IPS-18c (cell line): Measurements from ENCODE around the gene WNK1.
"Not testable (repeated sequence)": the region's sequence is repeated elsewhere in the genome, so short reads cannot be mapped to it uniquely, and the experiment has no call there.

Experiments
- H3K4me3 ChIP-seq: 2 replicates; pipeline ENCODE4 v1.7.0; 2013; ENCODE audit warnings: low read depth, mild to moderate bottlenecking, low read length, moderate library complexity; ENCODE audit not compliant: insufficient read depth
- H3K9me3 ChIP-seq: one replicate; pipeline ENCODE4 v1.6.1; 2013; ENCODE audit warnings: mild to moderate bottlenecking, low read length, moderate library complexity; ENCODE audit not compliant: control insufficient read depth, insufficient read depth

The WNK1 gene

DNA sequence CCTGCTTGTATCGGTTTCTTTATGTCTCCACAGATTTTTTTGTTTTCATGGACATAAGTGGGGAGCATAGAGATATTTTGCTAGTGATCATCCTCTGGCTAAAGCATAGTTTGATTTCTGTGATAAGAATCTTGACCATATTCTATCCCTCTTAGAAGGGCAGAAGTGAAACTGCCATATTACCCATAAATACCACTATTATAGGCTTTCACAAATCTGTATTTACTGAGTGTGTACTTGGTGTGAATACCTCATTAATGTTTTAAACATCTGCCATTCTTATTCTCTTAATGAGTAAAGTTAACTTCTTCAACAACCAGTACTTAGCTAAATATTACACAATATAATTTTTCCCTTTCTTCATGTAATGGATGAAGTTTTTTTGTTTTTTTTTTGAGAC is 16.1 kb downstream of the WNK1 start:
- Histone ChIP-seq H3K9me3 (no peaks in the 10 kb centered on the region), H3K4me3 (no peak overlapping the region)

- Histone ChIP-seq H3K4me3 (no peak overlapping the region), H3K9me3 (no peaks in the 10 kb centered on the region)
Measured at GRCh38 chr12:770479-770878, 18.1 kb downstream of the WNK1 start.

- Histone ChIP-seq H3K9me3 (no peaks in the 10 kb centered on the region), H3K4me3 (no peak overlapping the region)
Measured at GRCh38 chr12:772056-772697, 19.8 kb downstream of the WNK1 start.

GRCh38 chr12:774051-774614 is 21.8 kb downstream of the WNK1 start:
- Histone ChIP-seq H3K4me3 (no peak overlapping the region), H3K9me3 (no peaks in the 10 kb centered on the region)

DNA sequence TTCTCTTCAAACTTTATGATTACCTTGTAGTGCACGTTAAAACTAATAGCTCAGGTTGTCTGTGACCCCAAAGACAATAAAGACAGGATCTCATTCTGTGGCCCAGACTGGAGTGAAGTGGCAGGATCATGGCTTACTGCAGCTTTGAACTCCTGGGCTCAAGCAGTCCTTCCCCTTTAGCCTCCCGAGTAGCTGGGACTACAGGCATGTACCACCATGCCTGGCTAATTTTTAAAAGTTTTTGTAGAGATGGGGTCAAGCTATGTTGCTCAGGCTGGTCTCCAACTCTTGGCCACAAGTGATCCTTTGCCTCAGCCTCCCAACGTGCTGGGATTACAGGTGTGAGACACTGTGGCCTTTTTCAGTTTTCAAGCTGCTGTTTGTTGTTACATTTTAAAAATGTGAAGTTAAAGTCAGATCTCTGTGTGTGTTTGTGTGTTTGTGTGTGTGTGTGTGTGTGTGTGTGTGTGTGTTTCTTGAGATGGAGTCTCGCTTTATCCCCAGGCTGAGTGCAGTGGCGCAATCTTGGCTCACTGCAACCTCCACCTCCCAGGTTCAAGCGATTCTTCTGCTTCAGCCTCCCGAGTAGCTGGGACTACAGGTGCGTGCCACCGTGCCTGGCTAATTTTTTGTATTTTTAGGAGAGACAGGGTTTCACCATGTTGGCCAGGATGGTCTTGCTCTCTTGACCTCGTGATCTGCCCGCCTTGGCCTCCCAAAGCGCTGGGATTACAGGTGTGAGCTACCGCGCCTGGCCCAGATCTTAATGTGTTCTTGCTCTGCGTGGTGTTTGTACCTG is 23.8 kb downstream of the WNK1 start:
- not testable (repeated sequence) for H3K4me3 ChIP-seq, H3K9me3 ChIP-seq

GRCh38 chr12:776772-777373 is 24.5 kb downstream of the WNK1 start:
- H3K9me3 ChIP-seq, H3K4me3 ChIP-seq: not testable (repeated sequence)

DNA sequence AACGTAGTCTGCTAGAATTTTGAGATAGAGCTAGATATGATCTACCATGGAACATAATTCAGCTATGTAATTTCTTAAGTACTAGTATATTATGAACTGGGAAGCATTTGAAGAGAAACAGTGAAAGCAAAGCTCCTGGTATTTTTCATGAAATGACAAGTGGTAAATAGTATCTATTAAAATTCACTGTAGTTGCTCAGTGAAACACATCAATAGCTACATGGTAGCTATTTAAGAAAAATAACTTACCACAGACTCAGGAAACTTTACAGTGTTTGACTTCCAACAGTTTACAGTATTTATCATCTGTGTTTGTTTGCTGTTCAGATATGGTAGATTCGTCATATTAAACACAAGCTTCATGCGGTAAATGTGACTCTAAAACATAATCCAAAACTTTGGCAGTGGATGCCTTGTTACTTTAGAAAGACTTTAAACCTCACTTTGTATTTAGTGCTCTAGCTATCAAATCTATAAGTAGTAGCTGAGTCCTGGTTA is 25.2 kb downstream of the WNK1 start:
- Histone ChIP-seq H3K9me3 (no peaks in the 10 kb centered on the region), H3K4me3 (no peak overlapping the region)

- H3K4me3 ChIP-seq = no peak overlapping the region
- no peaks in the 10 kb centered on the region for H3K9me3 ChIP-seq
Measured at GRCh38 chr12:778615-779014, 26.2 kb downstream of the WNK1 start.

- Histone ChIP-seq H3K9me3 (no peaks in the 10 kb centered on the region), H3K4me3 (no peak overlapping the region)
Measured at GRCh38 chr12:779745-780734, 27.7 kb downstream of the WNK1 start.

DNA sequence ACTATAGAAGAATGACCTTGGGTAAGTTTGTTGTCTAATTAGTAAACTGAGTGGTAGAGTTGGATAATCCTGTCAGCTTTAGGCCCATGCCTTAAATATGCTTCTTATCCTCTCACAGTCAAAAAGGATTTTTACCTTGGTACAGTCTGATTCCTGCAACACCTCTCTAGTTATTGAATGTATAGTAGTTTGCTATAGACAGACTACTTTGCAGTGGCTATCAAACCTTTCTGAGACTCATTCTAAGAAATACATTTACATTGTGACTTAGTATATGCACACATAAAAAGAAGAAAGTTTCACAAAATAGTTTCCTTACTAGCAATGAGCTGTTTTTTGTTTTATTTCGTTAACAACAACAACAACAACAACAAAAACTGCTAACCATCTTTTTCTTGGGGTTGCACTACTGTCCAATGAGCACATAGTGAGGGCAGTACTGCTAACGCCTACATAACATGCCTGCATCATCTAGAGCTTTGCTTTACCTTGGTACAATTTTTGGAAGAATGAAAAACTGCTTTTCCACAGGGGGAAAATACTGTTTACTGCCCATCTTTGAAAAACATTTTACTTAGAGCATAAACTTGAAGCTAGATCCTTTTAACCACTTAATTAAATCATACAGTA is 28.5 kb downstream of the WNK1 start:
- Histone ChIP-seq H3K9me3 (no peaks in the 10 kb centered on the region), H3K4me3 (no peak overlapping the region)

DNA sequence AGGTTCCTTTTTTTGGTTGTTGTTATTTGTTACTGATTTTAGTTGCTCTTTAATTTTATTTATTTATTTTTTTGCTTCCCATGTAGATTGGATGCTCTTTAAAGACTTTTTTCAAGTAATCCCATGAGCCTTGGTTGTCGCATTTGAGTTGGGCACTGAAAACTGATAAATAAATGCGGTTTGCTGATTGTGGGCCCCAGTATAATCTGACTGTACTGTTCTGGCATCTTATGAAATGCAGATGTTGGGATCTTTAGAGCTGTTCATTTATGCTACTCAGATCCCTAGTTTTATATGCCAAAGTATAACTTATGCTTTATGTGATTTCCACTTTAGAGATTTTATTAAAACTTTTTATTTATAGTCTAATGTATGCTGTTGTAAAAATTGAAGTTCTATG is 33.3 kb downstream of the WNK1 start:
- Histone ChIP-seq H3K9me3 (no peaks in the 10 kb centered on the region), H3K4me3 (no peak overlapping the region)

DNA sequence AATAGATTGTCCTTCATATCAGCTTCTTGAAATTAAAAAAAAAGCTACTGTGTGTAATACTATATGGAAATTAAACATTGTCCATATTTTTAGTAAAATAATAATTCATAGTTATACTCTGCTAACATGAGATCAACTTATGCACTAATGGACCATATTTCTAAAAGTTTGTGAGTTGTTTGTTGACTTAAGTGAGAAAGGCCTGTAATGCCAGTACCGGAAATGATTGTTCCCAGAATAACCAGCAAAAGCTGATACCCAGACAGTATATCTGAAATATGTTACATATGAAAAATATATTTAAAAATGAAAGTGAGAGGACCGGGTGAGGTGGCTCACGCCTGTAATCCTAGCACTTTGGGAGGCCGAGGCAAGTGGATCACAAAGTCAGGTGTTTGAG is 35.9 kb downstream of the WNK1 start:
- Histone ChIP-seq H3K9me3 (no peaks in the 10 kb centered on the region), H3K4me3 (no peak overlapping the region)

GRCh38 chr12:788762-789161 is 36.4 kb downstream of the WNK1 start:
- H3K4me3 ChIP-seq, H3K9me3 ChIP-seq: not testable (repeated sequence)

DNA sequence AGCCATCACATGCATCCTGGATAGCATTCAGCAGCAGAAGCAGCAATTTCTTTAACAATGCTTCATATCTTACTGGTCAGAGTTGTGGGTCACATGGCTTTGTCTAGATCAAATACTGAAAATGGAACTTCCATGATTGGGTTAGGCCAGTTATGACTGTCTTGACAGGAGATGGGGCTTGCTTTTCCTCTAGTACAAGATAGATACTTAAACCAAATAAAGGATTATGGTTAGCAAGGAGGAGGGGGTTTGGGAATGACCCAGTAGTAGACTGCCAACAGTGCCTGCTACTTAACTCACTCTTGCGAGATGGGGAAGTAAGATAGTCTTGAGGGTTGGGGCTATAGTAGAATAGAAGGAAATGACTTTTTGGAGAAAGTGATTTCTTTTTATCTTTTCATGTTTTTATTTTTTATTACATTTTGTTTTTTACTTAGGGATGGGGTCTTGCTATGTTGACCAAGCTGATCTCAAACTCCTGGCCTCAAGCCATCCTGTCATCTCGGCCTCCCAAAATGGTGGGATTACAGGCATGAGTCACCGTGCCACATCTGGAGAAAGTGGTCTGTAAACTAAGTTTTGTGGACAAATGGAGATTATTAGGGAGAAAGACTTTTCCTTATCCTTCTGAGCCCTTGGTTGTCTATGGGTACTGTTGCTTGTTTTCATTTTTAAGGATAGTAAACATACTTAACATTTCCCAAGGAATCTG is 37.6 kb downstream of the WNK1 start:
- no peaks in the 10 kb centered on the region for H3K9me3 ChIP-seq
- H3K4me3 ChIP-seq = no peak overlapping the region

- no peak overlapping the region for H3K4me3 ChIP-seq
- no peaks in the 10 kb centered on the region for H3K9me3 ChIP-seq
Measured at GRCh38 chr12:790608-791007, 38.2 kb downstream of the WNK1 start.

GRCh38 chr12:793037-793436 is 40.7 kb downstream of the WNK1 start:
- no peaks in the 10 kb centered on the region for H3K9me3 ChIP-seq

More at GRCh38 chr12:793037-793436, 40.7 kb downstream of the WNK1 start:
- no peak overlapping the region for H3K4me3 ChIP-seq
